Measurements from ENCODE around the gene TSPAN9. TPM values are rescaled to one million over a fixed set of nuclear protein-coding genes. Genes with fewer than 3 reads are reported as not detected.

The TSPAN9 gene
- total and polyA plus RNA-seq, 10 of the 15 experiments (the other 5 are each of a cell fraction or from before 2014, with no cell fraction given), result 0.03 to 1.0 (median 0.12) TPM; not detected in 5

DNA sequence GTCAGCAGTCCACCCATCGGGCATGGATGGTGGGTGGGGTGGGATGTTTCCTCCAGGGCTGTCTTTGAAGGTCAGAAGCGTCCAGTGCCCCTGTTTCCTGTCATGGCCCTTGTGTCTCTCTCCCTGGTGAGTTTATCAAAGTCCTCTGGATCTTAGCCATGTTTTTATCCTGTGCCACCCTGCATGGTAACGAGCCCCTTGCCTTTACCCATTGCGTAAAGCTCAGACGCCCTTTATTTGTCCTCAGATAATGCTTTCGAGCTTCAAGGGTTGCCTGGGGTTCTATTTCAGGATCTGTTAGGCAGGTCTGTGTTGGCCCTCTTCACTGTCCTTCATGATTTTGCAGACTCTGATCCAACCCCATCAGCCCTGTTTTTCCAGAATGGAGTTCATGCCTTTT is 172.9 kb downstream of the TSPAN9 start (continued):
- TF ChIP-seq, protein P1, sequence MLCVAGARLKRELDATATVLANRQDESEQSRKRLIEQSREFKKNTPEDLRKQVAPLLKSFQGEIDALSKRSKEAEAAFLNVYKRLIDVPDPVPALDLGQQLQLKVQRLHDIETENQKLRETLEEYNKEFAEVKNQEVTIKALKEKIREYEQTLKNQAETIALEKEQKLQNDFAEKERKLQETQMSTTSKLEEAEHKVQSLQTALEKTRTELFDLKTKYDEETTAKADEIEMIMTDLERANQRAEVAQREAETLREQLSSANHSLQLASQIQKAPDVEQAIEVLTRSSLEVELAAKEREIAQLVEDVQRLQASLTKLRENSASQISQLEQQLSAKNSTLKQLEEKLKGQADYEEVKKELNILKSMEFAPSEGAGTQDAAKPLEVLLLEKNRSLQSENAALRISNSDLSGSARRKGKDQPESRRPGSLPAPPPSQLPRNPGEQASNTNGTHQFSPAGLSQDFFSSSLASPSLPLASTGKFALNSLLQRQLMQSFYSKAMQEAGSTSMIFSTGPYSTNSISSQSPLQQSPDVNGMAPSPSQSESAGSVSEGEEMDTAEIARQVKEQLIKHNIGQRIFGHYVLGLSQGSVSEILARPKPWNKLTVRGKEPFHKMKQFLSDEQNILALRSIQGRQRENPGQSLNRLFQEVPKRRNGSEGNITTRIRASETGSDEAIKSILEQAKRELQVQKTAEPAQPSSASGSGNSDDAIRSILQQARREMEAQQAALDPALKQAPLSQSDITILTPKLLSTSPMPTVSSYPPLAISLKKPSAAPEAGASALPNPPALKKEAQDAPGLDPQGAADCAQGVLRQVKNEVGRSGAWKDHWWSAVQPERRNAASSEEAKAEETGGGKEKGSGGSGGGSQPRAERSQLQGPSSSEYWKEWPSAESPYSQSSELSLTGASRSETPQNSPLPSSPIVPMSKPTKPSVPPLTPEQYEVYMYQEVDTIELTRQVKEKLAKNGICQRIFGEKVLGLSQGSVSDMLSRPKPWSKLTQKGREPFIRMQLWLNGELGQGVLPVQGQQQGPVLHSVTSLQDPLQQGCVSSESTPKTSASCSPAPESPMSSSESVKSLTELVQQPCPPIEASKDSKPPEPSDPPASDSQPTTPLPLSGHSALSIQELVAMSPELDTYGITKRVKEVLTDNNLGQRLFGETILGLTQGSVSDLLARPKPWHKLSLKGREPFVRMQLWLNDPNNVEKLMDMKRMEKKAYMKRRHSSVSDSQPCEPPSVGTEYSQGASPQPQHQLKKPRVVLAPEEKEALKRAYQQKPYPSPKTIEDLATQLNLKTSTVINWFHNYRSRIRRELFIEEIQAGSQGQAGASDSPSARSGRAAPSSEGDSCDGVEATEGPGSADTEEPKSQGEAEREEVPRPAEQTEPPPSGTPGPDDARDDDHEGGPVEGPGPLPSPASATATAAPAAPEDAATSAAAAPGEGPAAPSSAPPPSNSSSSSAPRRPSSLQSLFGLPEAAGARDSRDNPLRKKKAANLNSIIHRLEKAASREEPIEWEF (IDR thresholded peaks at IDR 0.05; ENCODE audit: insufficient replicate concordance, low read depth, low read length), result no peak
- TF ChIP-seq, protein P2, sequence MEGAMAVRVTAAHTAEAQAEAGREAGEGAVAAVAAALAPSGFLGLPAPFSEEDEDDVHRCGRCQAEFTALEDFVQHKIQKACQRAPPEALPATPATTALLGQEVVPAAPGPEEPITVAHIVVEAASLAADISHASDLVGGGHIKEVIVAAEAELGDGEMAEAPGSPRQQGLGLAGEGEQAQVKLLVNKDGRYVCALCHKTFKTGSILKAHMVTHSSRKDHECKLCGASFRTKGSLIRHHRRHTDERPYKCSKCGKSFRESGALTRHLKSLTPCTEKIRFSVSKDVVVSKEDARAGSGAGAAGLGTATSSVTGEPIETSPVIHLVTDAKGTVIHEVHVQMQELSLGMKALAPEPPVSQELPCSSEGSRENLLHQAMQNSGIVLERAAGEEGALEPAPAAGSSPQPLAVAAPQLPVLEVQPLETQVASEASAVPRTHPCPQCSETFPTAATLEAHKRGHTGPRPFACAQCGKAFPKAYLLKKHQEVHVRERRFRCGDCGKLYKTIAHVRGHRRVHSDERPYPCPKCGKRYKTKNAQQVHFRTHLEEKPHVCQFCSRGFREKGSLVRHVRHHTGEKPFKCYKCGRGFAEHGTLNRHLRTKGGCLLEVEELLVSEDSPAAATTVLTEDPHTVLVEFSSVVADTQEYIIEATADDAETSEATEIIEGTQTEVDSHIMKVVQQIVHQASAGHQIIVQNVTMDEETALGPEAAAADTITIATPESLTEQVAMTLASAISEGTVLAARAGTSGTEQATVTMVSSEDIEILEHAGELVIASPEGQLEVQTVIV (IDR thresholded peaks at IDR 0.05; ENCODE audit: borderline replicate concordance, partially characterized antibody), result no peak
- TF ChIP-seq PAX8 (IDR thresholded peaks at IDR 0.05), result no peak
- TF ChIP-seq, protein P3, sequence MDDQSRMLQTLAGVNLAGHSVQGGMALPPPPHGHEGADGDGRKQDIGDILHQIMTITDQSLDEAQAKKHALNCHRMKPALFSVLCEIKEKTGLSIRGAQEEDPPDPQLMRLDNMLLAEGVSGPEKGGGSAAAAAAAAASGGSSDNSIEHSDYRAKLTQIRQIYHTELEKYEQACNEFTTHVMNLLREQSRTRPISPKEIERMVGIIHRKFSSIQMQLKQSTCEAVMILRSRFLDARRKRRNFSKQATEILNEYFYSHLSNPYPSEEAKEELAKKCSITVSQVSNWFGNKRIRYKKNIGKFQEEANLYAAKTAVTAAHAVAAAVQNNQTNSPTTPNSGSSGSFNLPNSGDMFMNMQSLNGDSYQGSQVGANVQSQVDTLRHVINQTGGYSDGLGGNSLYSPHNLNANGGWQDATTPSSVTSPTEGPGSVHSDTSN (IDR thresholded peaks at IDR 0.05; ENCODE audit: insufficient replicate concordance, low read depth, low read length), result no peak
- no peak for TF ChIP-seq SUZ12 (IDR thresholded peaks at IDR 0.05; ENCODE audit: unreplicated experiment)
